Activated CD8-positive, alpha-beta memory T cell treated with anti-CD3 and anti-CD28 coated beads for 1 hour (primary cell): ENCODE measurements around the gene CERS5.
"Not testable (repeated sequence)": the region's sequence is repeated elsewhere in the genome, so short reads cannot be mapped to it uniquely, and the experiment has no call there.

Experiments
- DNase-seq, 2 donors: peaks; one replicate each; pipeline ENCODE4 v3.0.0-alpha.2; 2020; ENCODE audit warnings: low read depth in 1 of 2; ENCODE audit errors: extremely low read depth in 1 of 2

Gene CERS5

DNA sequence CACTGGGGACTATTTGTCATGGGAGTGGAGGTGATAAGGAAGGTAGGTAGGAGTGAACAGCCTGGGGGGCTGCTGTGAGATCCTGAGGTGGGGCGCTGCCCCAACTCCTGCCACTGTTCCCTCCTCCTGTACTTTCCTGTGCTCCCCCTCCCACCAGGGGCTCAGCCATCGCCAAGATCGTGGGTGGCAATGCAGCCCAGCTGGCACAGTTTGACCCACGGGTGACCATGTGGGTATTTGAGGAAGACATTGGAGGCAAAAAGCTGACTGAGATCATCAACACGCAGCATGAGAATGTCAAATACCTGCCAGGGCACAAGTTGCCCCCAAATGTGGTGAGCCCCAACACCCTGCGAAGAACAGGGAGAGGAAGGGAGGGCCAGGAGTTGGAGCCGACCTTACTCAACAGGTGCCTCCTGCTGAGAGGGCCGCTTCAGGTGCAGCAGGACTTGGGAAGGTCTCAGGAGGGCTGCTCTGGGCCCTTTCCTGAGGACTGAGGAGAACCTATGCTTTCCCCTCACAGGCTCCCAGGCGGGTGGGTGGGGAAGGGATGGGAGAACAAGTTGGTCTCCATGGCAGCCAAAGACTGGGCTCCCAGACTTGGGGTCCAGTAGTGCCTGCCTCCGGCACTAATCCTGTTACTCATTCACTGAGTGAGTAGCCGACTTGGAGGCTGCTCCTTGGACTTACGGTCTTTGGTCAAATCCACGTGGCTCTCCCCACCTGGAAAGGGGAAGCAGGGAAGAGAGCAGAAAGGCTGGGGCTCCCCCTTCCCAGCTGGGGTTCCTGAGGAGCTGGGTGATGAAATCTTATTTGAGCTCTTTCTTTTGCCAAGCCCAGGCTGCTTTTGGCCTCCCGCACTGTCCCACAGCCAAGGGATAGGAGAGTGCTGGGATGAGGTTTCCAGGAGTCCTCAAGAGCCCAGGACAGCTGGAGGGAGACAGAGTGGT is 62.5 kb downstream of the CERS5 start:
- DNase-seq, result no peak

DNA sequence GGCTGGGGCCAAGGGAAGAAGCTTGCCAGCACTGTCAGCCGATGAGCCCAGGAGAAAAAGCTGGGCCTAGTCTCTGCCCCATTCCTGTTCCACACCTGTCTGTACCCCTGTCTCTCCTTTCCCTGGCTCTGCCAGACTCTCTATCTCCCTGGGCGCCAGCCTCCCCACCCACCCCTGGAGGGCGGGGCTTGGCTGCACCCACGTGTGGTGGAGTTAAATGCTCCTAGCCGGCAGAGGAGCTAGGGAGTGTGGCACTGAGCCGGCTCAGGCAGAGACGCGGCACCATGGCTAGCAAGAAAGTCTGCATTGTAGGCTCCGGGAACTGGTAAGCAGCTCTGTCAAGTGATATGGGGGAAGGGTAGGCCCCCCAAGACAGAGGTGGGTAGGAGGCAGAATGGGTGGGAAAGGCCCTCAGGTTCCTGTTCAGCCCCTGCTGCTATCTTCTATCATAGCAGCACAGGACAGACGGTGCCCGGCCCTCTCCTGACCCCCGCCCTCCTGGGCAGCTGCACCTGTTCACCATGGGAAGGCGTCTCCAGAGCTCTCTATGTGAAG is 63.3 kb downstream of the CERS5 start, which contains the start of gene GPD1:
GPD1 (plus strand) TSS at position 242 of the 555 bp plus-strand sequence; CDS start at position 285, 43 bp downstream.
- no peak for DNase-seq

GRCh38 chr12:50103351-50103750 is 63.8 kb downstream of the CERS5 start:
- no peak for DNase-seq

DNA sequence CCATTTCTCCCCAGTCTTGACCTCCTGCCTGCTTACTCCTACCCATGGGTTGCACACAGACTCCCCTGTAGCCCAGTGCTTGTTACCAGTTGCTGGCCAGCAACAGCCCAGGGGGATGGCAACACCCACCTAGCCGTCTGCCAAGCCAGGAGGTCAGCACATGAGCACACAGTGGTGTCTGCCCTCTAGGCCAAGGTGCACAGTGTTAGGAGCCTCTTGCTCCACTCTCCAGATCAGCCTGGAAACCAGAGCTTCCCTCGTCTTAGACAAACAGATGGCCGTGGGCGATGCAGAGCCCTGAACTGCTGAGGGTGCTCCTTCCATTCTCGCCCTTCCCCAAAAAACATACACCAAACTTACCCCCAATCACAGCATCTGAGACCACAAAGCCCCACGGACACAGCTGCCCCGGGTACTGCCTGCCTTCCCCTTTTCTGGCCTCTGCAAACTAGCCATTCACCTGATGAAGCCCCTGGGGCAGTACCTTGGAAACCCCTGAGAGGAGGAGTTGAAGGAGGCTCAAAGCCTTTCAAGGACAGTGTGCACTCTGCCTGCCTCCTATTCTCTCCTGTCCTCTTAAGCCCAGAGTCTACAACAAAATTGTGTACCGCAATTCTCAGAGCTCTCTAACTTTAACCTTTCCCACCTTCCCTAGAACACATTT is 64.4 kb downstream of the CERS5 start:
- DNase-seq, result no peak

- DNase-seq, result no peak
Measured at GRCh38 chr12:50102131-50102531, 65.0 kb downstream of the CERS5 start.

DNA sequence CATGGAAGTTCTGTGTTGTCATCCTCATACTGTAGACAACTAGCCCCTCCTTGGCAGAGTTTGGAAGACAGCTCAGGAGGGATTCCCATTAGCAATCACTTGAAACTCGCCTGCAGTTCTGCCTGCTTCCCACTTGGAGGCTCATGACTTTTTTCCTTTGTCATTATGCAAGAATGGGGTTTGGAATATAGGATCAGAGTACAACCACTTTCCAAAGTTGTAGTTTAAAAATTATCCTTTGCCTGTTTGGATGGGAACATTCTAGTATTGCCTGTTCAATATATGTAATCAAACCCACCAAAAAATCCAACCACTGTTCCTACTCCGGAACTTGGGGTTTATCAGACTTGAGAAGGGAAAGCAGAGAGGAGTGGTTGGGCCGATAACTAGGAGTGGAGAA is 65.5 kb downstream of the CERS5 start:
- DNase-seq, result no peak

- DNase-seq, result no peak
Measured at GRCh38 chr12:50100561-50100960, 66.6 kb downstream of the CERS5 start.

- no peak for DNase-seq
Measured at GRCh38 chr12:50099302-50100008, 67.7 kb downstream of the CERS5 start.

DNA sequence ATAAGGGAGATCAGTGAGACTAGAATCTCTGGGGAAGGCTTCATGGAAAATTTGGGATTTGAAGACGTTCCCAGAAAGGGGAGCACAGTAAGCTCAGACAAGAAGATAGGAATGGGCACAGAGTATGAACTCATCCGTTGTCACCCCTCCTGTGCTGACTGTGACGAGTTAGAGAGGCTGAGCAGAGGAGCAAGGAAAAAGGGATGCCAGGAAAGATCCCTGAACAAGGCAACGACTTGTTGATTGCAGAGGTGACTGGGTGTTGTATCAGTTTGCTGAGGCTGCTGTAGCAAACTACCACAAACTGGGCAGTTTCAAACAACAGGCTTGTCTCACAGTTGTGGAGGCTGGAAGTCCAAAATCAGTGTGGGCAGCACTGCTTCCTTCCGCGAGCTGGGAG is 69.2 kb downstream of the CERS5 start:
- DNase-seq, result no peak

DNA sequence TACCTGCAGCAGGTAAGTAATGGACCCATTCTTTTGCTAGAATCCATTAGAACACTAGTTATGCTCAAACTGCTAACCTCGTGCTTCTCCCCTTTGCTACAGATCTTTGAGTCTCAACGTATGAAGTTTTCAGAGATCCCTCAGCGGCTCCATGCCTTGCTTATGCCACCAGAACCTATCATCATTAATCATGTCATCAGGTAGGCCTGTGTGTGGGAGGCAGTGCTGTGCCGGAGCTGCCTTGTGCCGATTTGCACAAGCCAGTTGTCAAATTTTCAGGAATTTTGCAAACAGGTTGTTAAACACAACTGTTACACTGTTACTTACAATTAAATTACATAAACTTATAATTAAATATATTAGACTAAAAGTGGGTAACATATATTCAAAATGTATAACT is 76.8 kb downstream of the CERS5 start:
- no peak for DNase-seq

DNA sequence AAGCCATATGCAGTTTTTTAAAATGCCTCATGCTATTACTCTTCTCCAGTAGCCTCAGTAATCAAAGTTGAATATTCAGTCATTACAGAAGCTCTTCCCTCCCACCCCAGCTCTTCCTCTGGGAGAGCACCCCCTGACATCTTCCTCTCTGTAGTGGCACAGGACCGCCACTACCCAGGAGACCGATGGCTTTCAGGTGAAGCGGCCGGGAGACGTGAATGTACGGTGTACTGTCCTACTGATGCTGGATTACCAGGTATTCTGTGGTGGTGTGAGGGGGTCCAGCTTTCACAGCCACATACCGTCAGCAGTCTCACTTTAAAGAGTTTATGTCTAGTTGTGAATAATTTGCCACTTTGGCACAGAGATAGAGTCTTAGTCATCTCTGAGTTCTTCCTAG is 77.4 kb downstream of the CERS5 start:
- DNase-seq, result no peak

- DNase-seq, result peak in 1 of 2 donors; percentile 18
Measured at GRCh38 chr12:50088577-50089335, 78.4 kb downstream of the CERS5 start.

GRCh38 chr12:50087995-50088394 is 79.2 kb downstream of the CERS5 start:
- DNase-seq, result no peak

- DNase-seq, result no peak
Measured at GRCh38 chr12:50087151-50087550, 80.0 kb downstream of the CERS5 start.

- DNase-seq, result no peak
Measured at GRCh38 chr12:50086148-50086547, 81.0 kb downstream of the CERS5 start.

GRCh38 chr12:50085615-50086072 is 81.5 kb downstream of the CERS5 start:
- peak in 1 of 2 donors; percentile 25 for DNase-seq

- DNase-seq, result peak; percentile 63 to 71
Measured at GRCh38 chr12:50084775-50085614, 82.2 kb downstream of the CERS5 start, which contains the start of gene SMARCD1. Gene SMARCD1, plus strand, starts transcription at chr12:50085342. Its CDS starts 28 bp downstream, at chr12:50085370.

DNA sequence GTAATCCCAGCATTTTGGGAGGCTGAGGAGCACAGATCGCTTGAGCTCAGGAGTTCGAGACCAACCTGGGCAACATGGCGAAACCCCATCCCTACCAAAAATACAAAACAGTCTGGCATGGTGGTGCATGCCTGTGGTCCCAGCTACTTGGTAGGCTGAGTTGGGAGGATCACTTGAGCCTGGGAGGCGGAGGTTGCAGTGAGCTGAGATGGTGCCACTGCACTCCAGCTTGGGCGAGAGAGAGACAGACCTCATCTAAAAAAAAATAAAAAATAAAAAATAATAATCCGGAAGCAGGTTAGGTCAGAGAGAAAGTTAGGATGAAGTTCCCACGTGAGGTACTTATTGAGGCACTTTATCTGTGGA is 82.8 kb downstream of the CERS5 start:
- DNase-seq, result not testable (repeated sequence)

- no peak for DNase-seq
Measured at GRCh38 chr12:50083301-50083700, 83.9 kb downstream of the CERS5 start.
